Activated naive CD4-positive, alpha-beta T cell treated with anti-CD3 and anti-CD28 coated beads, Interleukin-2, amount 50 U/mL, for 24 hours (primary cell): Measurements from ENCODE around the gene EFNB2.
A peak's percentile ranks its signal among the peaks of the same experiment; 100 is the strongest.

ENCODE experiments used
- H3K27ac Mint-ChIP-seq: one replicate; pipeline ENCODE4 v1.8.0; 2021; ENCODE audit warnings: mild to moderate bottlenecking, mixed read lengths
- H3K27me3 Mint-ChIP-seq: one replicate; pipeline ENCODE4 v1.8.0; 2021; ENCODE audit warnings: mixed read lengths
- H3K36me3 Mint-ChIP-seq: one replicate; pipeline ENCODE4 v1.8.0; 2021; ENCODE audit warnings: mixed read lengths
- H3K4me1 Mint-ChIP-seq: one replicate; pipeline ENCODE4 v1.8.0; 2021; ENCODE audit warnings: mixed read lengths
- H3K4me3 Mint-ChIP-seq: one replicate; pipeline ENCODE4 v1.8.0; 2021; ENCODE audit warnings: mild to moderate bottlenecking, mixed read lengths
- H3K9me3 Mint-ChIP-seq: one replicate; pipeline ENCODE4 v1.8.0; 2021; ENCODE audit warnings: mixed read lengths

The EFNB2 gene

DNA sequence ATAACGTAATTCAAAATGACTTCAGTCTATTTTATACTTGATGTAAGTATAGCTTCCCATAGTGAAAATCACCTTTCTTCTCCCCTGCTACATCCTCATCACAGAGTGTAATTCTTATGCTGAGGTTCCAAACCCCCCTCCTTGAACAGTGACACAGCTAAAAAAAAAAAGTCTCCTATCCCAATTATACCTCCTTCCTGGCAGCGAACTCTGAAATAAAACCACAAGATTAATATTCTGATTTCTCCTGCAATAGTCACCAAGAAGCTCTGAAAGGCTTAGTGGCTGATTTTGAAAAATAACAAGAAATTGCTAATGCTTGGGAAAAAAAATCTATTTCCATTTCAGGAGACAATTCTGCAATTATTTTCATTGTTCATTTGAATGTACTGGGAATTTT is 36.3 kb downstream of the EFNB2 start:
- Mint-ChIP-seq H3K27me3 (peaks cover 38% of the 10 kb centered on the region), H3K9me3 (no peaks in the 10 kb centered on the region), H3K36me3 (no peaks in the 10 kb centered on the region), H3K4me3 (no peak overlapping the region), H3K4me1 (no peaks in the 10 kb centered on the region), H3K27ac (no peak overlapping the region)

DNA sequence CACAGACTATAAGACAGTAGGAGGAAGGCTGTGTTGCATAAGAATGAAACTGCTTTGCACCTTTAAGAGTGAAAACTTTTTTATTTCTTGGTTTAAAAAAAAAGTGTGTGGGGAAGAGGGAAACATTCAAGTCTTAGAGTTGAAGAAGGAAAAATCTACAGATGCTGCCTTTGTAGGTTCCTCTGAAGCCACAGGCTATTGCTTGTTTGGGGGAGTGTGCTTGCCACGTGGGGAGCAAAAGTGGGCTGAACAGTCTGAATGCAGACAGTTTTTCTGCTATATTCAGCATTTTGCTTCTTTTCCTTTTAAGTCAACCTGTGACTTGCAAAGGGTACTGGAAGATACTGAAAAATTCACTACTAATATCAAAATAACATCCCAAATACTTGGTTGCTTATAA is 36.9 kb downstream of the EFNB2 start:
- Mint-ChIP-seq H3K27me3 (peaks cover 42% of the 10 kb centered on the region), H3K4me1 (peaks cover 5% of the 10 kb centered on the region), H3K36me3 (no peaks in the 10 kb centered on the region), H3K4me3 (no peak overlapping the region), H3K9me3 (no peaks in the 10 kb centered on the region), H3K27ac (no peak overlapping the region)

DNA sequence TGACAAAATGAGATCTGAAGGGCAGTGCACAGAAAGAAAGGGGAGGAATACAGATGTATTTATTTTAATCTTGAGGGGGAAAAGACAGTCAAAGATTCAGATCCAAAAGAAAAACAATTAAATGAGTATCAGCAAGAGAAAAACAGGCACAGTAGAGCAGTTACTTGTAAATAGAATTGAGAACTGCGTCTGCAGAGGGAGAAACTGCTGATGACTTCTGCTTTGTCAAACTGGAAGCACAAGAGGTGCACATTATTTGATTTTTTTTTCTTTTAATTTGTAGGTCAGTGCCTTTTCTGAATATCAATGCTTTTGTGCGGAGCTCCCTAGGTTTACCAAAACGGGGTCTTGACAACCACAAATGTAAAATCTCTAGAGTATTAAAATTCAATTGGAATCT is 37.3 kb downstream of the EFNB2 start:
- peaks cover 46% of the 10 kb centered on the region for H3K27me3 Mint-ChIP-seq
- no peaks in the 10 kb centered on the region for H3K36me3 Mint-ChIP-seq
- H3K27ac Mint-ChIP-seq: no peak overlapping the region
- no peak overlapping the region for H3K4me3 Mint-ChIP-seq
- no peaks in the 10 kb centered on the region for H3K9me3 Mint-ChIP-seq
- peaks cover 7% of the 10 kb centered on the region for H3K4me1 Mint-ChIP-seq

GRCh38 chr13:106497079-106497478 is 38.4 kb downstream of the EFNB2 start:
- Mint-ChIP-seq H3K27ac (no peak overlapping the region), H3K4me1 (peaks cover 9% of the 10 kb centered on the region), H3K36me3 (no peaks in the 10 kb centered on the region), H3K4me3 (no peak overlapping the region), H3K9me3 (no peaks in the 10 kb centered on the region), H3K27me3 (peaks cover 51% of the 10 kb centered on the region)

- H3K9me3 Mint-ChIP-seq: no peaks in the 10 kb centered on the region
Observed at GRCh38 chr13:106496072-106496997, 39.1 kb downstream of the EFNB2 start.

GRCh38 chr13:106494936-106495335 is 40.5 kb downstream of the EFNB2 start:
- Mint-ChIP-seq H3K27ac (no peak overlapping the region), H3K9me3 (no peaks in the 10 kb centered on the region), H3K27me3 (peaks cover 55% of the 10 kb centered on the region), H3K4me1 (peaks cover 24% of the 10 kb centered on the region), H3K4me3 (no peak overlapping the region), H3K36me3 (no peaks in the 10 kb centered on the region)

More at GRCh38 chr13:106496072-106496997, 39.1 kb downstream of the EFNB2 start:
- peaks cover 57% of the 10 kb centered on the region for H3K27me3 Mint-ChIP-seq
- no peak overlapping the region for H3K27ac Mint-ChIP-seq
- H3K4me1 Mint-ChIP-seq: peaks cover 17% of the 10 kb centered on the region
- H3K36me3 Mint-ChIP-seq: no peaks in the 10 kb centered on the region
- H3K4me3 Mint-ChIP-seq: no peak overlapping the region

GRCh38 chr13:106494506-106494905 is 41.0 kb downstream of the EFNB2 start:
- no peaks in the 10 kb centered on the region for H3K9me3 Mint-ChIP-seq
- H3K4me1 Mint-ChIP-seq: peaks cover 24% of the 10 kb centered on the region
- no peak overlapping the region for H3K4me3 Mint-ChIP-seq
- no peak overlapping the region for H3K27ac Mint-ChIP-seq
- peaks cover 53% of the 10 kb centered on the region for H3K27me3 Mint-ChIP-seq
- no peaks in the 10 kb centered on the region for H3K36me3 Mint-ChIP-seq

DNA sequence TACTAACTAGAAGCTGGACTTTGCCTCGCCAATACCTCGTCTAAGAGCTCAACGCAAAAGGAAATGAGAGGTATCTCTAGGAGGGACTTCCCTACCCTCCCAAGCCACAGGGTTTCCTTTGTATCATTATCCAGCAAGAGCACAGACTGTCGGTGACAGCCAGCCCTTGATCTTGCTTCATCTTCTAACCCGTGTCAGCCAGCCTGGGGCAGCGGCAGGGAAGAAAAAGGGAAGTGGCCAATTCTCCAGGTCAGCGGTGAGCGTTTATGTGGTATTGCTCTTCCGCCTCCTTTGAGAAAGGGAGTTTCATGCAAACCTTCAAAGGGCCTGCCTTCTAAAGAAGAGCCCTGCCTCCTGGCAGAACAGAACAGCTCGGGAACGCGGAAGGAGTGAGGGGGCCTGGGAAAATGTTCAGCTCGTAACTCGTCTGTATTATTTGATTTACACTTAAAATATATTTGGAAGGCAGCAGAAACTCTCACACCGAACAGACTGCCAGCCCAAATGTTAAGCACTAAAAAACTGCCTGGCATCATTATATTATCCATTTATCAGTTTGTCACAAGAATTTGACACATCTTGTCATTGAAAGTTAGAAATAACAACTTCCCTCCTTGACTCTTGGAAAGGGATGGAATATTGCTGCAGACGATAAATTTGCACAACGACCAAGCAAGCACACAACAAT is 41.8 kb downstream of the EFNB2 start:
- Mint-ChIP-seq H3K9me3 (no peaks in the 10 kb centered on the region), H3K27ac (no peak overlapping the region), H3K4me3 (no peak overlapping the region), H3K36me3 (no peaks in the 10 kb centered on the region), H3K27me3 (peaks cover 54% of the 10 kb centered on the region), H3K4me1 (peaks cover 24% of the 10 kb centered on the region)

- no peak overlapping the region for H3K4me3 Mint-ChIP-seq
- no peaks in the 10 kb centered on the region for H3K9me3 Mint-ChIP-seq
- peaks cover 50% of the 10 kb centered on the region for H3K27me3 Mint-ChIP-seq
- H3K27ac Mint-ChIP-seq: no peak overlapping the region
- peaks cover 24% of the 10 kb centered on the region for H3K4me1 Mint-ChIP-seq
- no peaks in the 10 kb centered on the region for H3K36me3 Mint-ChIP-seq
Observed at GRCh38 chr13:106492588-106493475, 42.6 kb downstream of the EFNB2 start.

DNA sequence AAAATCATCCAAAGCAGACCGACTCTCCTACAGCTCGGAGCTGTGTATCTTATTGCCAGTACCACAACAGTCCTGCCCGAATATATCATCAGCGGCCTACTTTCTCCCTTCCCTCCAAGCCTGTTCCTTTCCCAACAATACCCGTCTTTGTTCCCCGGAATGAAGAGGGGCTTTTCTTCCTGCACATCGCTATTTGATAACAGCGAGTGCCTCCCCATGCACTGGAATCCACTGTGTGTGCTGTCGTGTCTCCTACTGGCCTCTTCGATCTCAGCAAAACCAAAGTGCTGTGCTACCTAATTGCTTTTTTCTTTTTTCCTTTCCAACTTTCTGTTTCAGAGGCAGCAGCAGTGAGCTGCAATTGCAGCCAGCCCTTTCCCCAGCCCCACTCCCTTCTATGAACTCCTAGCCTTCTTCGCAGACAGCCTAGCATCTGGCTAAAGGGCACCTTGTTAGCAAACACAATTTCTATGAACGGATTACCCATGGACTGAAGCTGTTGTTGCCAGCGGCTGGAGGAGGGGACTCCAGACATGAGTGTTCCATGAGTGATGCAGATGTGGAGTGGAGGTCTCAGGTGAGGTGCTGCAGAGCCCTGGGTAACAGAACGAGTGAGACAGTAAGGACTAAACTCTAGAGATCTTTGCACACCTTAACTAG is 43.4 kb downstream of the EFNB2 start:
- Mint-ChIP-seq H3K4me3 (peak overlapping the region; percentile 23), H3K4me1 (peaks cover 24% of the 10 kb centered on the region), H3K36me3 (no peaks in the 10 kb centered on the region), H3K27me3 (peaks cover 47% of the 10 kb centered on the region), H3K9me3 (no peaks in the 10 kb centered on the region), H3K27ac (no peak overlapping the region)

GRCh38 chr13:106491463-106491862 is 44.0 kb downstream of the EFNB2 start:
- H3K4me3 Mint-ChIP-seq: peak overlapping the region; percentile 23
- H3K27ac Mint-ChIP-seq: no peak overlapping the region
- no peaks in the 10 kb centered on the region for H3K36me3 Mint-ChIP-seq
- peaks cover 24% of the 10 kb centered on the region for H3K4me1 Mint-ChIP-seq
- H3K9me3 Mint-ChIP-seq: no peaks in the 10 kb centered on the region
- peaks cover 47% of the 10 kb centered on the region for H3K27me3 Mint-ChIP-seq

- no peaks in the 10 kb centered on the region for H3K36me3 Mint-ChIP-seq
- H3K4me3 Mint-ChIP-seq: peak overlapping the region; percentile 53
Observed at GRCh38 chr13:106490569-106491321, 44.7 kb downstream of the EFNB2 start.

DNA sequence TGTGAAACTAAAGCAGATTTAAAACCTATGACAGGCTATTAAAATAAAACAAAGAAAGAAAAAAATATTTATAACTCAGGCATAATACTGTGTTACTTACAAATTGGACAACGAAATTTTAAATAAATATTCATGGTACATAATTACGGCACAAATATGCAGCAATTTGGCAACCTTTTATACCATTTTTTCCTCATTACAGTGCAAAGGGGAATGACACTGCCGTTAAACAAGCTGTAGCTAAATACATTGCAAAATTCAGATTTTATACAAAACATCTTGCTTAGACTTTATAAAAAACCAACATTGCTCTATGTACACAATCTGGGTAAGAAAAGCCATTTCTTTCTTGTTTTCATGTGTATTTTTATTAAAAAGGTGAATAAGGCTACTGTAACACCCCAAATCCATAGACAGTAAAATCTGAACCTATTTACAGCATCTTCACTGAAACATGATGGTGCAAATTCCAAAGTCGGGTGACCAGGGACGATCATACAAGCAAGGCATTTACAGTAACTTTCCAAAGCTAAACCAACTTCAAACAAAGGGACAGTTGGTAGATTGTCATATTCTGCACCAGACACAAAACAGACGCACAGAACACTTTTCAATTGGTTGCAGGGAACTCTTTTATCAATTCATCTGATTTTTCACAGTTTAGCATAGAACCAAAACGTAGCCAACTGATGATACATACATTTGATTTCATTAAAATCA is 45.5 kb downstream of the EFNB2 start:
- H3K4me3 Mint-ChIP-seq: no peak overlapping the region
- peaks cover 24% of the 10 kb centered on the region for H3K4me1 Mint-ChIP-seq
- no peaks in the 10 kb centered on the region for H3K36me3 Mint-ChIP-seq
- H3K27ac Mint-ChIP-seq: no peak overlapping the region
- peaks cover 51% of the 10 kb centered on the region for H3K27me3 Mint-ChIP-seq
- no peaks in the 10 kb centered on the region for H3K9me3 Mint-ChIP-seq

More at GRCh38 chr13:106490569-106491321, 44.7 kb downstream of the EFNB2 start:
- Mint-ChIP-seq H3K4me1 (peaks cover 24% of the 10 kb centered on the region), H3K9me3 (no peaks in the 10 kb centered on the region), H3K27me3 (peaks cover 45% of the 10 kb centered on the region), H3K27ac (no peak overlapping the region)

GRCh38 chr13:106488686-106489085 is 46.8 kb downstream of the EFNB2 start:
- Mint-ChIP-seq H3K4me1 (peaks cover 20% of the 10 kb centered on the region), H3K27ac (no peak overlapping the region), H3K36me3 (no peaks in the 10 kb centered on the region), H3K9me3 (no peaks in the 10 kb centered on the region), H3K4me3 (no peak overlapping the region), H3K27me3 (peaks cover 43% of the 10 kb centered on the region)
